ENCODE data around the gene ZNF628.

DNA sequence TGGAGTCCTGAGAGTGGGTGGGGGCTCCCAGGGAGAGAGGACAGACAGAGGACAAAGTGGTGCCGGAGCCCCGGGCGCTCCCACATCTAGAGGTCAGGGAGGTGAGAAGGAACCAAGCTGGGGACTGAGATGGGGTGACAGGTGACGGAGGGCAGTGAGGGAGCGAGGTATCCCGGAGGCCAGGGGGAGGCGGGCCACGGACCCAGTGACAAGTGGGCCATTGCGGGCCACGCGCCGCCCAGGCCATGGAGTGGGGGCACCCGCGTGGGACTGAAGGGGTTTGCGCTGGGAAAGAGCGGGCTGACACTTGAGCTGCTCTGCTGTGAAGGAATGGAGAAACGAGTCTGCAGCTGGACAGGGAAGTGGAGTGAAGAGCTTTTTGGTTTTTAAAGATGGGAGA lies 2.6 kb downstream of the ZNF628 start:
- TF ChIP-seq, protein P1, sequence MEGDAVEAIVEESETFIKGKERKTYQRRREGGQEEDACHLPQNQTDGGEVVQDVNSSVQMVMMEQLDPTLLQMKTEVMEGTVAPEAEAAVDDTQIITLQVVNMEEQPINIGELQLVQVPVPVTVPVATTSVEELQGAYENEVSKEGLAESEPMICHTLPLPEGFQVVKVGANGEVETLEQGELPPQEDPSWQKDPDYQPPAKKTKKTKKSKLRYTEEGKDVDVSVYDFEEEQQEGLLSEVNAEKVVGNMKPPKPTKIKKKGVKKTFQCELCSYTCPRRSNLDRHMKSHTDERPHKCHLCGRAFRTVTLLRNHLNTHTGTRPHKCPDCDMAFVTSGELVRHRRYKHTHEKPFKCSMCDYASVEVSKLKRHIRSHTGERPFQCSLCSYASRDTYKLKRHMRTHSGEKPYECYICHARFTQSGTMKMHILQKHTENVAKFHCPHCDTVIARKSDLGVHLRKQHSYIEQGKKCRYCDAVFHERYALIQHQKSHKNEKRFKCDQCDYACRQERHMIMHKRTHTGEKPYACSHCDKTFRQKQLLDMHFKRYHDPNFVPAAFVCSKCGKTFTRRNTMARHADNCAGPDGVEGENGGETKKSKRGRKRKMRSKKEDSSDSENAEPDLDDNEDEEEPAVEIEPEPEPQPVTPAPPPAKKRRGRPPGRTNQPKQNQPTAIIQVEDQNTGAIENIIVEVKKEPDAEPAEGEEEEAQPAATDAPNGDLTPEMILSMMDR (conservative IDR thresholded peaks at IDR 0.05; ENCODE audit: low read depth, low read length): no peak
- no peak for TF ChIP-seq EZH2 (IDR thresholded peaks at IDR 0.05; ENCODE audit: borderline replicate concordance, low read depth, low read length, poor library complexity, severe bottlenecking)

All from A673 (cell line).